HCT116 (cell line): Measurements from ENCODE around the gene NPC2. TPM values are rescaled to one million over a fixed set of nuclear protein-coding genes. Genes with fewer than 3 reads are reported as not detected.

ENCODE experiments used
- ATAC-seq: fragments of 200-7000 bp; cut with Tn5 transposase; 2 replicates; pipeline ENCODE4 v1.9.1; 2020; ENCODE audit warnings: mild to moderate bottlenecking, moderate library complexity
- BruUV-seq: library from RNA; stranded (reverse); fragments of 400-500 nt; replicated peaks from 2 replicates; lab custom pipeline; 2021; lab: Mats Ljungman, UMichigan
- CTCF ChIA-PET: fragments of 300-600 bp; sonication (Branson Sonifier 250); formaldehyde crosslinking; loops from one replicate; lab custom pipeline; 2021; ENCODE audit warnings: antibody characterized with exemption; lab: Charles Lee
- POLR2A ChIA-PET: fragments of 300-600, 350-600 bp; sonication (Branson Sonifier 250); formaldehyde crosslinking; loops from one replicate; lab custom pipeline; 2021; ENCODE audit warnings: antibody characterized with exemption; lab: Charles Lee
- RAD21 ChIA-PET, 2 experiments: fragments of 300-600 bp; sonication (Branson Sonifier 250); formaldehyde crosslinking; loops; one replicate each; lab custom pipeline; 2023; ENCODE audit warnings: low total read pairs in 2 of 2; ENCODE audit not compliant: uncharacterized antibody in 2 of 2, unreplicated experiment in 2 of 2, low non-redundant PET in 1 of 2; lab: Charles Lee
- DNase-seq: peaks from one replicate; pipeline ENCODE4 v3.0.0-alpha.2; 2010; ENCODE audit warnings: low read depth, low spot score
- H2AFZ ChIP-seq: fragments of 200-600 bp; shearing (Covaris generic), sonication (generic); 2 replicates; pipeline ENCODE4 v1.6.1; 2017; ENCODE audit warnings: low read depth, mixed run types, mixed read lengths, antibody characterized with exemption, low read length; ENCODE audit not compliant: poor library complexity, severe bottlenecking
- H3K27ac ChIP-seq: 2 replicates; pipeline ENCODE4 v1.5.1; 2012; ENCODE audit warnings: low read depth, low read length
- H3K27me3 ChIP-seq: fragments of 200-600 bp; sonication (generic); 2 replicates; pipeline ENCODE4 v1.6.1; 2016; ENCODE audit warnings: mixed run types, low read length, mixed read lengths; ENCODE audit not compliant: insufficient read depth
- H3K36me3 ChIP-seq, 2 experiments: fragments of 200-500 bp in 1 of 2; fragments of 200-600 bp in 1 of 2; sonication (Bioruptor generic) in 1 of 2; sonication (generic) in 1 of 2; 2 replicates each; pipeline versions ENCODE4 v1.5.1 to v1.6.1; 2014 to 2016; ENCODE audit warnings: low read length in 2 of 2, inconsistent platforms in 1 of 2, mixed read lengths in 1 of 2, mixed run types in 1 of 2; ENCODE audit not compliant: insufficient read depth in 2 of 2, control insufficient read depth in 1 of 2
- H3K4me1 ChIP-seq, 2 experiments: fragments of 200-600 bp in 1 of 2; sonication (generic) in 1 of 2; 2 replicates each; pipeline versions ENCODE4 v1.5.1 to v1.6.1; 2012 to 2017; ENCODE audit warnings: low read length in 2 of 2, inconsistent platforms in 1 of 2, mild to moderate bottlenecking in 1 of 2, mixed read lengths in 1 of 2, mixed run types in 1 of 2, moderate library complexity in 1 of 2; ENCODE audit not compliant: insufficient read depth in 2 of 2, control insufficient read depth in 1 of 2
- H3K4me2 ChIP-seq: fragments of 200-600 bp; sonication (generic); 2 replicates; pipeline ENCODE4 v1.6.1; 2017; ENCODE audit warnings: mixed run types, low read length, mixed read lengths
- H3K4me3 ChIP-seq, 2 experiments: fragments of 200-600 bp in 1 of 2; sonication (generic) in 1 of 2; replicated peaks in 1 of 2; 2 replicates each; pipeline ENCODE4 v1.5.1; 2011 to 2016; ENCODE audit warnings: low read length in 2 of 2, control low read depth in 1 of 2, low read depth in 1 of 2, mild to moderate bottlenecking in 1 of 2, mixed read lengths in 1 of 2, mixed run types in 1 of 2
- H3K79me2 ChIP-seq: fragments of 200-600 bp; sonication (generic); 2 replicates; pipeline ENCODE4 v1.6.1; 2017; ENCODE audit warnings: mild to moderate bottlenecking, mixed run types, low read length, moderate library complexity, mixed read lengths; ENCODE audit not compliant: insufficient read depth
- H3K9ac ChIP-seq: fragments of 200-600 bp; sonication (generic); 2 replicates; pipeline ENCODE4 v1.6.1; 2016; ENCODE audit warnings: low read length, mixed read lengths
- H3K9me2 ChIP-seq: fragments of 200-600 bp; sonication (generic), shearing (Covaris generic); 2 replicates; pipeline ENCODE4 v1.6.1; 2017; ENCODE audit warnings: mixed run types, mild to moderate bottlenecking, moderate library complexity; ENCODE audit not compliant: insufficient read depth
- H3K9me3 ChIP-seq, 2 experiments: fragments of 200-500 bp in 1 of 2; fragments of 200-600 bp in 1 of 2; sonication (Bioruptor generic) in 1 of 2; sonication (generic) in 1 of 2; 2 replicates each; pipeline ENCODE4 v1.6.1; 2014 to 2017; ENCODE audit warnings: low read length in 2 of 2, mixed read lengths in 2 of 2, inconsistent platforms in 1 of 2, low read depth in 1 of 2, mild to moderate bottlenecking in 1 of 2, mixed run types in 1 of 2, moderate library complexity in 1 of 2; ENCODE audit not compliant: control insufficient read depth in 1 of 2, insufficient read depth in 1 of 2
- H4K20me1 ChIP-seq: fragments of 200-600 bp; sonication (generic), shearing (Covaris generic); 2 replicates; pipeline ENCODE4 v1.6.1; 2017; ENCODE audit warnings: mixed run types, mild to moderate bottlenecking, moderate library complexity; ENCODE audit not compliant: insufficient read depth
- CBX3 ChIP-seq: IDR thresholded peaks from 2 replicates; pipeline ENCODE4 v1.6.1; 2012; ENCODE audit warnings: low read depth
- EZH2 ChIP-seq: fragments of 200-600 bp; sonication (generic); IDR thresholded peaks from 2 replicates; pipeline ENCODE4 v1.6.1; 2017; ENCODE audit warnings: antibody characterized with exemption, mixed run types
- FOSL1 ChIP-seq: IDR thresholded peaks from 2 replicates; pipeline ENCODE4 v1.6.1; 2012; ENCODE audit warnings: low read depth
- JUND ChIP-seq: IDR thresholded peaks from 2 replicates; pipeline ENCODE4 v1.6.1; 2012
- POLR2A ChIP-seq: IDR thresholded peaks from 2 replicates; pipeline ENCODE4 v1.7.0; 2011; ENCODE audit warnings: borderline replicate concordance; ENCODE audit not compliant: insufficient read depth, insufficient read length; ENCODE audit errors: extremely low read depth
- POLR2AphosphoS5 ChIP-seq: IDR thresholded peaks from 2 replicates; pipeline ENCODE4 v1.6.1; 2011; ENCODE audit warnings: mild to moderate bottlenecking, low read depth, low read length, moderate library complexity
- RAD21 ChIP-seq: IDR thresholded peaks from 2 replicates; pipeline ENCODE4 v1.6.1; 2012; ENCODE audit warnings: low read depth, mild to moderate bottlenecking
- SIN3A ChIP-seq: IDR thresholded peaks from 2 replicates; pipeline ENCODE4 v1.6.1; 2012; ENCODE audit warnings: low read depth
- TCF7L2 ChIP-seq: IDR thresholded peaks from 2 replicates; pipeline ENCODE4 v1.7.0; 2011; ENCODE audit warnings: borderline replicate concordance, inconsistent platforms; ENCODE audit not compliant: insufficient read depth, insufficient read length; ENCODE audit errors: extremely low read depth
- YY1 ChIP-seq: IDR thresholded peaks from 2 replicates; pipeline ENCODE4 v1.6.1; 2011; ENCODE audit warnings: low read length, low read depth, moderate library complexity, mild to moderate bottlenecking; ENCODE audit not compliant: insufficient replicate concordance; ENCODE audit errors: extremely low read depth
- ZNF274 ChIP-seq: fragments of 200-500 bp; sonication (Bioruptor generic); IDR thresholded peaks from 2 replicates; pipeline ENCODE4 v1.6.1; 2014; ENCODE audit warnings: mild to moderate bottlenecking, low read depth, low read length, inconsistent platforms
- intact Hi-C: fragments of 100-400 bp; cut with micrococcal nuclease; formaldehyde crosslinking; loops from 2 replicates; pipeline ENCODE4 v1.10.0; 2022
- total RNA-seq: library from RNA; stranded (reverse); gene quantifications from one replicate; pipeline ENCODE4 v1.2.1, GENCODE V29; 2021; ENCODE audit not compliant: unreplicated experiment
- TF ChIP-seq, protein P1 (sequence below): IDR thresholded peaks from 2 replicates; pipeline ENCODE4 v1.6.1; 2012; ENCODE audit warnings: low read depth

NPC2 gene
- total RNA-seq, 1 experiment from 2014 or later: 105 TPM

DNA sequence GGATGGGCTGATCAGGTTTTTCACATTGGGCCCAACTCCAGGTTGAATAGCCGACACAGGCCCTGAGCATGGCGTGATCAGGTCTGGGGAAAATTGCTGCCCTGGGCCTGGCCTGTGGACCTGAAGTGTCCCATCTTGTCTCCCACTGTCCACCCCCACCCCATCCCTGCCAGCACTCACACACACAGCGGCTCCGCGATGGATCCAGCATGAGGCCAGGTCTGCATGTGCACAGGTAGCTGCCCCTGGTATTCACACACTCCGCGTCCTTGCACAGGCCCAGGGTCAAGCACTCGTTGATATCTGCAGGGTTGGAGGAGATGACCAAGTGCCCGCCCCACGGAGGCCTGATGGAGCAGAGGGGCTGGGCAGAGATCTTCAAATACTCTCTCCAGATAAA lies 39.1 kb upstream of the NPC2 start:
- ChIA-PET POLR2A (no interaction called here), RAD21 (interaction anchor here in 1 of 2 experiments (1.5 kb wide), 1 partner anchor 77 kb away, joined by 4 read pairs; no protein-coding TSS in a partner anchor), CTCF (interaction anchor here (0.7 to 1.1 kb wide), 3 partner anchors 30 to 77 kb away, joined by 3 to 10 read pairs (median 6); no protein-coding TSS in a partner anchor)
- H3K27ac ChIP-seq: no peak overlapping the region
- DNase-seq (no peak), ATAC-seq (no peak)
- BruUV-seq: no TSS peak
- no peaks in the 10 kb centered on the region for H3K9me2 ChIP-seq
- no peaks in the 10 kb centered on the region for H4K20me1 ChIP-seq
- H3K27me3 ChIP-seq: no peaks in the 10 kb centered on the region
- TF ChIP-seq, protein P1, sequence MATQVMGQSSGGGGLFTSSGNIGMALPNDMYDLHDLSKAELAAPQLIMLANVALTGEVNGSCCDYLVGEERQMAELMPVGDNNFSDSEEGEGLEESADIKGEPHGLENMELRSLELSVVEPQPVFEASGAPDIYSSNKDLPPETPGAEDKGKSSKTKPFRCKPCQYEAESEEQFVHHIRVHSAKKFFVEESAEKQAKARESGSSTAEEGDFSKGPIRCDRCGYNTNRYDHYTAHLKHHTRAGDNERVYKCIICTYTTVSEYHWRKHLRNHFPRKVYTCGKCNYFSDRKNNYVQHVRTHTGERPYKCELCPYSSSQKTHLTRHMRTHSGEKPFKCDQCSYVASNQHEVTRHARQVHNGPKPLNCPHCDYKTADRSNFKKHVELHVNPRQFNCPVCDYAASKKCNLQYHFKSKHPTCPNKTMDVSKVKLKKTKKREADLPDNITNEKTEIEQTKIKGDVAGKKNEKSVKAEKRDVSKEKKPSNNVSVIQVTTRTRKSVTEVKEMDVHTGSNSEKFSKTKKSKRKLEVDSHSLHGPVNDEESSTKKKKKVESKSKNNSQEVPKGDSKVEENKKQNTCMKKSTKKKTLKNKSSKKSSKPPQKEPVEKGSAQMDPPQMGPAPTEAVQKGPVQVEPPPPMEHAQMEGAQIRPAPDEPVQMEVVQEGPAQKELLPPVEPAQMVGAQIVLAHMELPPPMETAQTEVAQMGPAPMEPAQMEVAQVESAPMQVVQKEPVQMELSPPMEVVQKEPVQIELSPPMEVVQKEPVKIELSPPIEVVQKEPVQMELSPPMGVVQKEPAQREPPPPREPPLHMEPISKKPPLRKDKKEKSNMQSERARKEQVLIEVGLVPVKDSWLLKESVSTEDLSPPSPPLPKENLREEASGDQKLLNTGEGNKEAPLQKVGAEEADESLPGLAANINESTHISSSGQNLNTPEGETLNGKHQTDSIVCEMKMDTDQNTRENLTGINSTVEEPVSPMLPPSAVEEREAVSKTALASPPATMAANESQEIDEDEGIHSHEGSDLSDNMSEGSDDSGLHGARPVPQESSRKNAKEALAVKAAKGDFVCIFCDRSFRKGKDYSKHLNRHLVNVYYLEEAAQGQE: no peak
- no peak for TF ChIP-seq EZH2
- TF ChIP-seq JUND: no peak
- no peak for TF ChIP-seq YY1
- TF ChIP-seq CBX3: no peak
- no peak for TF ChIP-seq RAD21
- no peak for TF ChIP-seq POLR2A
- no peak for TF ChIP-seq POLR2AphosphoS5
- TF ChIP-seq SIN3A: no peak
- no peak for TF ChIP-seq ZNF274
- no peak for TF ChIP-seq FOSL1
- no peak for TF ChIP-seq TCF7L2
- no peak overlapping the region for H3K4me3 ChIP-seq
- H3K4me1 ChIP-seq: peaks cover 10 to 16% of the 10 kb centered on the region in 2 experiments
- H3K4me2 ChIP-seq: peak overlapping the region; percentile 64; the same call in 1 of the 2 replicates
- no peaks in the 10 kb centered on the region for H3K79me2 ChIP-seq
- no peak overlapping the region for H2AFZ ChIP-seq
- 0 out of 2 replicates have a peak overlapping the region, but pooled peaks have one; percentile 33 for H3K9ac ChIP-seq
- no peaks in the 10 kb centered on the region for H3K36me3 ChIP-seq
- intact Hi-C loops: no loop called here
- no peaks in the 10 kb centered on the region for H3K9me3 ChIP-seq
